Omental fat pad (tissue), 4 donors: ENCODE data around the gene CHRNG. TPM values are rescaled to one million over a fixed set of nuclear protein-coding genes. Genes with fewer than 3 reads are reported as not detected.

Source experiments
- ATAC-seq: fragments of 150-250 bp; one replicate; pipeline ENCODE4 v1.9.1; 2016; ENCODE audit warnings: mild to moderate bottlenecking, moderate library complexity; ENCODE audit not compliant: low FRiP score
- DNase-seq: peaks from one replicate; pipeline ENCODE4 v3.0.0-alpha.2; 2019; ENCODE audit warnings: low spot score
- CTCF ChIP-seq, 3 donors: fragments of 450-650 bp; IDR thresholded peaks; one replicate each; pipeline ENCODE4 v1.5.1; 2016 to 2017; ENCODE audit warnings: antibody characterized with exemption in 3 of 3, mild to moderate bottlenecking in 3 of 3, moderate library complexity in 2 of 3
- total RNA-seq, 4 donors: library from RNA; depleted of rRNA; stranded (reverse); fragments of >200 nt; gene quantifications; one replicate each; pipeline ENCODE4 v1.1.0, GENCODE V29; 2016

CHRNG gene
- total RNA-seq, 4 donors from 2014 or later = not detected

DNA sequence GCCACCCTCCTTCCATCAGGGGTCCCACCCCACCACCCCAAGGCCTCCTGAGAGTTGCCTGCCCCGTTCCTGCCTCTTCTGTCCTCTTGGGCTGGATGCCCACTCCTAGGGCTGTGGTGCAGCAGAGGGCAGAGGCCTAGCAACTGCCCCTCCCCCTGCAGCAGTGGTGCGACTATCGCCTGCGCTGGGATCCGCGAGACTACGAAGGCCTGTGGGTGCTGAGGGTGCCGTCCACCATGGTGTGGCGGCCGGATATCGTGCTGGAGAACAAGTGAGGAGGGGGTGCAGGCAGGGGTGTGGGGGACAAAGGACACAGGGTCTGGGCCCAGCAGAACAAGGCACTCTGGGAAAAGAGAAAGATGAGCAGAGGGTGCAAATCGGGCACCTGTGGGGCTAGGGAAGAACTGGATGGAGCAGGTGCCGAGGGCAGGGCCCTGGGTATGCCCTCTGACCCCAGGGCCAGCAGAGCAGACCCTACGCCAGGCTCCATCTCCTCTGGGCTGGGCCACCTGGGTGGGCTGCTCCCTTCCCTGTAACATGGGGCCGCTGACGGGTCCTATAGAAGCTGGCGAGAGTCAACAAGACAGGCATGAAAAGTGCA, 1.0 kb downstream of the CHRNG start:
- DNase-seq (no peak), ATAC-seq (no peak)
- TF ChIP-seq CTCF (IDR thresholded peaks at IDR 0.05) = no peak

DNA sequence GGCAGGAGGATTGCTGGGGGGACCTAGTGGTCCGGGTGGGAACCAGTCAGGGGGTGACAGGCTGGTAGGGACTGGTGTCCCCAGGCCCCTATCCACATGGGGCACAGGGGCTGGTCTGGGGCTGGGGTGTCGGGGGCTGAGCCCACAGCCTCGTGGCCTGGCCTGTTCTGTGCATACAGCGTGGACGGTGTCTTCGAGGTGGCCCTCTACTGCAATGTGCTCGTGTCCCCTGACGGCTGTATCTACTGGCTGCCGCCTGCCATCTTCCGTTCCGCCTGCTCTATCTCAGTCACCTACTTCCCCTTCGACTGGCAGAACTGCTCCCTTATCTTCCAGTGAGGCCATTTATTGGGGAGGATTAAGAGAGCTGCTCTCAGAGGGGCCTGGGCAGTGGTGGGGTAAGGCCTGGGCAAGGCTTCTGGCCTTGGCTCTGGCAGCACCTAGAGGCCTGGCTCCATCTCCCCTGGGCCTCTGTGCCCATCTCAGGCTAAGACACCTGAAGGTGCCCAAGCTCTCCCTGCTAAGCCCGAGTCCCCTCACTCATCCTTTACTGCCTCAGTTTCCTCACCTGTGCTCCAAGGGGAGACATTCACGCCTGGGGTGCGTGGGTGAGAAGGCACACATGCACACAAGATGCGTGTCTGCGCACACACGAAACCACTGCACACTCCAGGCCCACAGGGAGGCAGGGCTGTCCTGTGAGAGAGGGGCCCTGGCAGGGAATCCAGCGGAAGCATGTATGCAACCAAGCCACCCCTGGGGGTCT, 1.9 kb downstream of the CHRNG start:
- DNase-seq = no peak
- no peak for TF ChIP-seq CTCF (IDR thresholded peaks at IDR 0.05)
- ATAC-seq = no peak

GRCh38 chr2:232541961-232542714, 2.6 kb downstream of the CHRNG start:
- no peak for TF ChIP-seq CTCF (IDR thresholded peaks at IDR 0.05)
- ATAC-seq (no peak), DNase-seq (no peak)

- no peak for ATAC-seq
- TF ChIP-seq CTCF (IDR thresholded peaks at IDR 0.05) = no peak
- DNase-seq = no peak
These were observed 3.4 kb downstream of the CHRNG start for GRCh38 chr2:232542715-232543467.

- DNase-seq = no peak
- TF ChIP-seq CTCF (IDR thresholded peaks at IDR 0.05) = no peak
These were observed 4.0 kb downstream of the CHRNG start for GRCh38 chr2:232543491-232543890.

GRCh38 chr2:232543928-232544631, 4.6 kb downstream of the CHRNG start:
- TF ChIP-seq CTCF (IDR thresholded peaks at IDR 0.05) = no peak
- ATAC-seq (no peak), DNase-seq (no peak)

More at GRCh38 chr2:232543491-232543890, 4.0 kb downstream of the CHRNG start:
- ATAC-seq = no peak
